ENCODE data around the gene FMNL2. TPM values are rescaled to one million over a fixed set of nuclear protein-coding genes. Genes with fewer than 3 reads are reported as not detected.

Gene FMNL2
- total RNA-seq (2022; extraction: Qiagen RNA extraction; ENCODE audit: low read depth), result 28.1 to 32.7 TPM (median 30.8 TPM) in 5 replicates

GRCh38 chr2:152335016-152335725 lies at the start of gene FMNL2:
FMNL2 (plus strand) TSS chr2:152335174.

Other genes with a start within 250 kb of the FMNL2 start
- 0.09 to 0.33 TPM (median 0.16 TPM) in 4 of 5 replicates, not detected in the other for gene CACNB4, start 236.1 kb upstream of the FMNL2 start, total RNA-seq (2022; extraction: Qiagen RNA extraction; ENCODE audit: low read depth)
- 7.6 to 11.9 TPM (median 9.9 TPM) in 5 replicates for gene STAM2, start 159.4 kb upstream of the FMNL2 start, total RNA-seq (2022; extraction: Qiagen RNA extraction; ENCODE audit: low read depth)

Data from A549 treated with CpdA at 1 μM for 4 hours (cell line).